HEK293T (cell line): Measurements from ENCODE around the gene C13orf42.

Experiments
- HDGF ChIP-seq: fragments of 450-650 bp; IDR thresholded peaks from 2 replicates; pipeline ENCODE4 v1.6.1; 2017; ENCODE audit warnings: antibody characterized with exemption, borderline replicate concordance
- TARDBP ChIP-seq: fragments of 450-650 bp; IDR thresholded peaks from 2 replicates; pipeline ENCODE4 v1.6.1; 2016

DNA sequence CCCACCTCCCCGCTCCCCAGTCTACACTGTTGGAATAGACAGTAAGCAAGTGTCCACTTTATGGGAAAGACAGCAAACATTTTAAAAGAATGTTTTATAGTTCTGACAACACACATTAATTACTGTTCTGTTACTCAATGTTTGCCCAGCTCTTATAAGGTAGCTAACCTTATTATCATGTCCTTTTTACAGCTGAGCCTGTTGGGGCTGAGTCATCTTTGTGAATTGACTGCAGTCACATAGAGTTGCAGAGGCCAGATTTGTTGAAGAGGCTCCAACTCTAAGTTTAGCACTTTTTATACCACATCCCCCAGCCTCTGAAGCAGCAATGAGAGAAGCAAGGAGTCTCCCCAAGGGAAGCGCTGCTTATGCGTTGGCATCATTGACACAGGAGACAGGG is 76.2 kb downstream of the C13orf42 start:
- TF ChIP-seq HDGF = no peak
- TF ChIP-seq TARDBP = no peak
